ENCODE results near the gene SLC44A3. TPM values are rescaled to one million over a fixed set of nuclear protein-coding genes. Genes with fewer than 3 reads are reported as not detected.

The SLC44A3 gene
- total RNA-seq, 5 donors from 2014 or later (not counting 1 experiment from before 2014, with no cell fraction given), result 0.30 to 0.99 (median 0.74) TPM; not detected in 1

GRCh38 chr1:94859174-94859573 is 39.0 kb downstream of the SLC44A3 start:
- Histone ChIP-seq H3K36me3 (ENCODE audit: control insufficient read depth in 2 of 2, extremely low read depth in 1 of 2, insufficient read depth in 1 of 2, low read length in 1 of 2) (no peaks in the 10 kb centered on the region), H3K27ac (ENCODE audit: low read length) (no peak overlapping the region), H3K27me3 (replicated peaks in 1 of 2; ENCODE audit: control insufficient read depth in 2 of 2, extremely low read depth in 1 of 2, insufficient read depth in 2 of 2, low read length in 1 of 2) (peaks cover 0 to 16% of the 10 kb centered on the region in 2 experiments), H3K4me1 (ENCODE audit: control insufficient read depth in 1 of 2, extremely low read depth in 1 of 2, insufficient read depth in 2 of 2, low read length in 2 of 2) (no peaks in the 10 kb centered on the region), H3K4me3 (ENCODE audit: control insufficient read depth in 1 of 2, extremely low read depth in 1 of 2, low read length in 1 of 2) (no peak overlapping the region), H3K9me3 (no peaks in the 10 kb centered on the region)
- peaks cover 7 to 8% of the 10 kb centered on the region in 2 donors for H3K27me3 Mint-ChIP-seq
- ATAC-seq (replicated peaks in 1 of 4) (no peak), DNase-seq (no peak)
- no peak overlapping the region for H3K4me3 Mint-ChIP-seq
- H3K36me3 Mint-ChIP-seq, result no peaks in the 10 kb centered on the region
- H3K4me1 Mint-ChIP-seq, result no peaks in the 10 kb centered on the region
- no CpG with 5 or more reads among the region's 2 CpGs for WGBS (ENCODE audit: insufficient coverage)
- CTCF ChIA-PET, result interaction anchor here in 1 of 2 donors (1.0 kb wide), 1 partner anchor 181 kb away, joined by 3 read pairs; no protein-coding TSS in a partner anchor
- H3K9me3 Mint-ChIP-seq, result no peaks in the 10 kb centered on the region
- POLR2A ChIA-PET, result no interaction called here
- H3K27ac Mint-ChIP-seq, result no peak overlapping the region

- no CpG with 5 or more reads among the region's 2 CpGs for WGBS (ENCODE audit: insufficient coverage)
- no peaks in the 10 kb centered on the region for H3K36me3 ChIP-seq (ENCODE audit: control insufficient read depth in 2 of 2, extremely low read depth in 1 of 2, insufficient read depth in 1 of 2, low read length in 1 of 2)
- H3K4me3 ChIP-seq (ENCODE audit: control insufficient read depth in 1 of 2, extremely low read depth in 1 of 2, low read length in 1 of 2), result no peak overlapping the region
- Mint-ChIP-seq H3K27me3 (peaks cover 5 to 8% of the 10 kb centered on the region in 2 donors), H3K36me3 (no peaks in the 10 kb centered on the region), H3K4me3 (no peak overlapping the region), H3K27ac (no peak overlapping the region), H3K9me3 (no peaks in the 10 kb centered on the region), H3K4me1 (no peaks in the 10 kb centered on the region)
- no peaks in the 10 kb centered on the region for H3K9me3 ChIP-seq
- H3K27ac ChIP-seq (ENCODE audit: low read length), result no peak overlapping the region
- POLR2A ChIA-PET, result no interaction called here
- no peaks in the 10 kb centered on the region for H3K4me1 ChIP-seq (ENCODE audit: control insufficient read depth in 1 of 2, extremely low read depth in 1 of 2, insufficient read depth in 2 of 2, low read length in 2 of 2)
- DNase-seq, result no peak
- peaks cover 0 to 10% of the 10 kb centered on the region in 2 experiments for H3K27me3 ChIP-seq (replicated peaks in 1 of 2; ENCODE audit: control insufficient read depth in 2 of 2, extremely low read depth in 1 of 2, insufficient read depth in 2 of 2, low read length in 1 of 2)
- no peak for ATAC-seq (replicated peaks in 1 of 4)
- CTCF ChIA-PET, result no interaction called here
These were observed 42.6 kb downstream of the SLC44A3 start for GRCh38 chr1:94862718-94863117.

- peaks cover 0 to 8% of the 10 kb centered on the region in 2 experiments for H3K27me3 ChIP-seq (replicated peaks in 1 of 2; ENCODE audit: control insufficient read depth in 2 of 2, extremely low read depth in 1 of 2, insufficient read depth in 2 of 2, low read length in 1 of 2)
- CTCF ChIA-PET, result no interaction called here
- no peaks in the 10 kb centered on the region for H3K36me3 Mint-ChIP-seq
- H3K4me3 ChIP-seq (ENCODE audit: control insufficient read depth in 1 of 2, extremely low read depth in 1 of 2, low read length in 1 of 2), result no peak overlapping the region
- H3K4me1 Mint-ChIP-seq, result no peaks in the 10 kb centered on the region
- H3K27ac Mint-ChIP-seq, result no peak overlapping the region
- no peaks in the 10 kb centered on the region for H3K9me3 Mint-ChIP-seq
- no peaks in the 10 kb centered on the region for H3K36me3 ChIP-seq (ENCODE audit: control insufficient read depth in 2 of 2, extremely low read depth in 1 of 2, insufficient read depth in 1 of 2, low read length in 1 of 2)
- peaks cover 4 to 5% of the 10 kb centered on the region in 2 donors for H3K27me3 Mint-ChIP-seq
- DNase-seq, result no peak
- POLR2A ChIA-PET, result no interaction called here
- no peak overlapping the region for H3K27ac ChIP-seq (ENCODE audit: low read length)
- 50% methylated on average over 1 of the region's 2 CpGs for WGBS (ENCODE audit: insufficient coverage)
- H3K4me1 ChIP-seq (ENCODE audit: control insufficient read depth in 1 of 2, extremely low read depth in 1 of 2, insufficient read depth in 2 of 2, low read length in 2 of 2), result no peaks in the 10 kb centered on the region
- H3K4me3 Mint-ChIP-seq, result no peak overlapping the region
- H3K9me3 ChIP-seq, result no peaks in the 10 kb centered on the region
- ATAC-seq (replicated peaks in 1 of 4), result no peak
These were observed 43.2 kb downstream of the SLC44A3 start for GRCh38 chr1:94863297-94863911.

GRCh38 chr1:94863919-94864318 is 43.8 kb downstream of the SLC44A3 start:
- no peaks in the 10 kb centered on the region for H3K36me3 Mint-ChIP-seq
- DNase-seq (no peak), ATAC-seq (replicated peaks in 1 of 4) (no peak)
- no peak overlapping the region for H3K4me3 Mint-ChIP-seq
- 100% methylated on average over 2 of the region's 4 CpGs for WGBS (ENCODE audit: insufficient coverage)
- Histone ChIP-seq H3K27ac (ENCODE audit: low read length) (no peak overlapping the region), H3K4me1 (ENCODE audit: control insufficient read depth in 1 of 2, extremely low read depth in 1 of 2, insufficient read depth in 2 of 2, low read length in 2 of 2) (no peaks in the 10 kb centered on the region), H3K36me3 (ENCODE audit: control insufficient read depth in 2 of 2, extremely low read depth in 1 of 2, insufficient read depth in 1 of 2, low read length in 1 of 2) (no peaks in the 10 kb centered on the region), H3K27me3 (replicated peaks in 1 of 2; ENCODE audit: control insufficient read depth in 2 of 2, extremely low read depth in 1 of 2, insufficient read depth in 2 of 2, low read length in 1 of 2) (peaks cover 0 to 4% of the 10 kb centered on the region in 2 experiments), H3K9me3 (no peaks in the 10 kb centered on the region), H3K4me3 (ENCODE audit: control insufficient read depth in 1 of 2, extremely low read depth in 1 of 2, low read length in 1 of 2) (no peak overlapping the region)
- no peak overlapping the region for H3K27ac Mint-ChIP-seq
- CTCF ChIA-PET, result interaction anchor here (0.6 to 1.4 kb wide), 2 partner anchors 9 kb away, joined by 3 to 4 read pairs; no protein-coding TSS in a partner anchor
- no peaks in the 10 kb centered on the region for H3K9me3 Mint-ChIP-seq
- no peaks in the 10 kb centered on the region for H3K4me1 Mint-ChIP-seq
- POLR2A ChIA-PET, result no interaction called here
- peaks cover 4% of the 10 kb centered on the region in 2 donors for H3K27me3 Mint-ChIP-seq

- H3K27me3 ChIP-seq (replicated peaks in 1 of 2; ENCODE audit: control insufficient read depth in 2 of 2, extremely low read depth in 1 of 2, insufficient read depth in 2 of 2, low read length in 1 of 2), result no peaks in the 10 kb centered on the region
- H3K4me1 ChIP-seq (ENCODE audit: control insufficient read depth in 1 of 2, extremely low read depth in 1 of 2, insufficient read depth in 2 of 2, low read length in 2 of 2), result no peaks in the 10 kb centered on the region
- ChIA-PET POLR2A (no interaction called here), CTCF (interaction anchor here (0.6 to 1.4 kb wide), 4 partner anchors 8 to 178 kb away, joined by 3 read pairs; no protein-coding TSS in a partner anchor)
- Mint-ChIP-seq H3K9me3 (no peaks in the 10 kb centered on the region), H3K36me3 (no peaks in the 10 kb centered on the region), H3K27ac (no peak overlapping the region), H3K27me3 (peaks cover 0 to 1% of the 10 kb centered on the region in 2 donors), H3K4me3 (no peak overlapping the region), H3K4me1 (no peaks in the 10 kb centered on the region)
- no peak overlapping the region for H3K4me3 ChIP-seq (ENCODE audit: control insufficient read depth in 1 of 2, extremely low read depth in 1 of 2, low read length in 1 of 2)
- DNase-seq, result no peak
- no peak overlapping the region for H3K27ac ChIP-seq (ENCODE audit: low read length)
- ATAC-seq (replicated peaks in 1 of 4), result no peak
- 89% methylated on average over 3 of the region's 9 CpGs for WGBS (ENCODE audit: insufficient coverage)
- H3K9me3 ChIP-seq, result no peaks in the 10 kb centered on the region
- H3K36me3 ChIP-seq (ENCODE audit: control insufficient read depth in 2 of 2, extremely low read depth in 1 of 2, insufficient read depth in 1 of 2, low read length in 1 of 2), result no peaks in the 10 kb centered on the region
These were observed 44.7 kb downstream of the SLC44A3 start for GRCh38 chr1:94864821-94865220.

- Histone ChIP-seq H3K27ac (ENCODE audit: low read length) (no peak overlapping the region), H3K36me3 (ENCODE audit: control insufficient read depth in 2 of 2, extremely low read depth in 1 of 2, insufficient read depth in 1 of 2, low read length in 1 of 2) (no peaks in the 10 kb centered on the region), H3K9me3 (no peaks in the 10 kb centered on the region), H3K4me1 (ENCODE audit: control insufficient read depth in 1 of 2, extremely low read depth in 1 of 2, insufficient read depth in 2 of 2, low read length in 2 of 2) (no peaks in the 10 kb centered on the region), H3K4me3 (ENCODE audit: control insufficient read depth in 1 of 2, extremely low read depth in 1 of 2, low read length in 1 of 2) (no peak overlapping the region), H3K27me3 (replicated peaks in 1 of 2; ENCODE audit: control insufficient read depth in 2 of 2, extremely low read depth in 1 of 2, insufficient read depth in 2 of 2, low read length in 1 of 2) (no peaks in the 10 kb centered on the region)
- no peak for ATAC-seq (replicated peaks in 1 of 4)
- DNase-seq, result no peak
- ChIA-PET CTCF (interaction anchor here (0.9 to 1.4 kb wide), 3 partner anchors 10 to 178 kb away, joined by 3 to 5 read pairs (median 3); no protein-coding TSS in a partner anchor), POLR2A (no interaction called here)
- no peak overlapping the region for H3K27ac Mint-ChIP-seq
- WGBS (ENCODE audit: insufficient coverage), result 88% methylated on average over 3 of the region's 4 CpGs
- no peaks in the 10 kb centered on the region for H3K36me3 Mint-ChIP-seq
- no peaks in the 10 kb centered on the region for H3K4me1 Mint-ChIP-seq
- no peak overlapping the region for H3K4me3 Mint-ChIP-seq
- no peaks in the 10 kb centered on the region for H3K9me3 Mint-ChIP-seq
- peaks cover 1 to 3% of the 10 kb centered on the region in 2 donors for H3K27me3 Mint-ChIP-seq
These were observed 45.2 kb downstream of the SLC44A3 start for GRCh38 chr1:94865360-94865759.
